Fibroblast of pulmonary artery (primary cell): ENCODE measurements around the gene SYTL4.

Source experiments
- DNase-seq: peaks from one replicate; pipeline ENCODE4 v3.0.0-alpha.2; 2010; ENCODE audit warnings: low read depth
- H3K4me3 ChIP-seq: replicated peaks from 2 replicates; pipeline ENCODE4 v1.5.1; 2011; ENCODE audit warnings: low read depth, mild to moderate bottlenecking, control low read depth, low read length, moderate library complexity
- TF ChIP-seq, protein P1 (sequence below): IDR thresholded peaks from 2 replicates; pipeline ENCODE4 v1.5.1; 2011; ENCODE audit warnings: mild to moderate bottlenecking, control low read depth, low read length, inconsistent platforms; ENCODE audit errors: missing control alignments

SYTL4 gene

DNA sequence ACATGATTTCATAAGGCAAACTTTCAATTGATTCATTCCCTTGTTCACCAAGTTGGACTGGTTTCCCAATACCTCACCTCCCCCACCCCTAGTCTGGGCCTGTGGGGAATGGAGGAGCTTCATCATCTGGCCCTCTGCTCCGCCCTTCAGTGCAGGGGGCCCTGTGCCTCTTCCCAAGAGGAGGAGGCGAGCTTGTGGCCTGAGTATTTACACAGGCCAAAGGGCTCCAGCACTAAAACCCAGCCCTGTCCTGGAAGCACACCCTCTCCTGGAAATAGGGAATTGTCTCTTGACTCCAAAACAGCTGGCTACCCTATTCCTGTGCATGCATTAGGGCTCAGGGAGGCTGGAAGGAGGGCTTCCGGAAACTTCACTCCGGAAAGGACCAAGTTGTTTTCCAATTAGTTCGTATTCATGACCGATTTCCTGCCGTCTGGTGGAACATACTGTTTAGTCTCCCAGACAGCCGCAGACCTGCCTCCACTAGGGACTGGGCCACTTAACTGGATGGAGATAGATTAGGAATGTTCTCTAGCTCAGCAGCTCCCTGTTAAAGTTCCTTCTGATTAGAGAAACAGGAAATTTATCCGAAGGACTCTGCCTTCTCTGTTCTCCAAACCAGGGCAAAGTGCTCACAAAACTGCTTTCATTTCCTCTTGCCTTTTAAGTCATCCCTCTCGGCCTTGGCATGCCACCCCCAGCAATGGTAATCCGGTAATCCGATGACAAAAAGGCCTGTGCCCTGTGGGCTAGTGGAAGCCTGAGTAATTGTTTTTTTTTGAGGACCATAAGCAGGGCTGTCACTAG lies 82.2 kb downstream of the SYTL4 start:
- TF ChIP-seq, protein P1, sequence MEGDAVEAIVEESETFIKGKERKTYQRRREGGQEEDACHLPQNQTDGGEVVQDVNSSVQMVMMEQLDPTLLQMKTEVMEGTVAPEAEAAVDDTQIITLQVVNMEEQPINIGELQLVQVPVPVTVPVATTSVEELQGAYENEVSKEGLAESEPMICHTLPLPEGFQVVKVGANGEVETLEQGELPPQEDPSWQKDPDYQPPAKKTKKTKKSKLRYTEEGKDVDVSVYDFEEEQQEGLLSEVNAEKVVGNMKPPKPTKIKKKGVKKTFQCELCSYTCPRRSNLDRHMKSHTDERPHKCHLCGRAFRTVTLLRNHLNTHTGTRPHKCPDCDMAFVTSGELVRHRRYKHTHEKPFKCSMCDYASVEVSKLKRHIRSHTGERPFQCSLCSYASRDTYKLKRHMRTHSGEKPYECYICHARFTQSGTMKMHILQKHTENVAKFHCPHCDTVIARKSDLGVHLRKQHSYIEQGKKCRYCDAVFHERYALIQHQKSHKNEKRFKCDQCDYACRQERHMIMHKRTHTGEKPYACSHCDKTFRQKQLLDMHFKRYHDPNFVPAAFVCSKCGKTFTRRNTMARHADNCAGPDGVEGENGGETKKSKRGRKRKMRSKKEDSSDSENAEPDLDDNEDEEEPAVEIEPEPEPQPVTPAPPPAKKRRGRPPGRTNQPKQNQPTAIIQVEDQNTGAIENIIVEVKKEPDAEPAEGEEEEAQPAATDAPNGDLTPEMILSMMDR, result no peak
- H3K4me3 ChIP-seq, result peak overlapping the region; percentile 17
- peak; percentile 95 for DNase-seq

DNA sequence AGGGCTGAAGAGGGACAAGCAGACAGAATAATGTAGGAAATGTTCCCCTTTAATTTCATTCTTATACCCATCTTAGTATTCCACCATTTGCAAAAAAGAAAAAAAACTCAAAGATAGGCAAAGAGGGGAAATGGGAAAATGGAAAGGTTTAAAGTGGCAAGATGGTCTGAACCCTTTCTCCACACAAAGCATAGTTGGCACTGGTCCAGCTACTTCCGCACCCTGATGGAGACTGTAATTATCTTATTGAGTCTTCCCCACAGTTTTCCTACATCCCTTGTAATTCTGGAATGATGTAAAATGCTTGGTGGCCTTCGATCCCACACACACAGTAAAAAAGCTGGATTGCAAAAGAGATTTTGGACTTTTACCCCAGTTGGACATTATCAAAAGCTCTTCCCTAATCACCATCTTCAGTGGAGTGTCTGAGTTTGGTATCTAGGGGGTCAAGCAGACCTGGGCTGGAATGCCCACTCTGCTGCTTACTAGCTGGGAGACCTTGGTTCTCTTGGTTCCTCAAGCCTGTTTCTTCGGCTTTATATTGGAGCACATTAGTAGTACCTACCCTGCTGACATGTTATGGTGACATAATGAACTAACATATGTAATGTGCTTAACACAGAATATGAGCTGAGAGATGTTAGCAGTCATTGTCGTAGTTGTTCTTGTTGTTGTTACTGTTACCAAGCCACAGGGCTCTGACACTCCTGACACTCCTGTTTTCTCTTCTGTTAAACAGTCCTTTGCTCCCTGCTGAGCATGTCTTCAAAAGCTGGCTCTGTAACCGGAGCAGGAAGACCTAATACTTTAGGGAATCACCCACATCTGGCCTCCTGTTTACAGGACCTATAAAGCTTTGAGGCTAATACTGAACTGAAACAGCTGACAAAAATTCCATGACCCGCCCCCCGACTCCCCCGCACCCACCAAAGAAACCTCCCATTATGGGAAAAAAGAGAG lies 83.2 kb downstream of the SYTL4 start:
- DNase-seq, result peak; percentile 83
- TF ChIP-seq, protein P1, result no peak
- H3K4me3 ChIP-seq, result peak overlapping the region; percentile 15

DNA sequence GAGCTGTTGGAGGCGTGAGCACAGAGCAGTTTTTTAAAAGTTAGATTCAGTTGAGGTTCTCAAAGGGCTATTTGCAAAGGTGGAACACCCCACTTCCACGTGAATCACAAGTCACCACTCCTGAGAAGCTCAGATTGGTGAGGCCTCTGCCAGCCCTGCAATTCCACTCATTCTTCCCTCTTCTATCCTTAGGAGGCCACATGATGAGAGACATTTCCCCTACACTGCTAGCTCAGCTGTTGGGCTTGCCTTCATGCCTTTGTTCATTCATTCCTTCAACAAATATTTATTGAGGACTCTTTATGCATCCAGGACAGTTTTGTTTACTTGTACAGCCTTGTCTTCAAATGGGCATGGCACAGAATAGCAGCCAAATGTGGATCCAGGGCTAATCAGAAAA lies 84.2 kb downstream of the SYTL4 start:
- DNase-seq, result peak; percentile 21
- H3K4me3 ChIP-seq, result no peak overlapping the region
- TF ChIP-seq, protein P1, result no peak

DNA sequence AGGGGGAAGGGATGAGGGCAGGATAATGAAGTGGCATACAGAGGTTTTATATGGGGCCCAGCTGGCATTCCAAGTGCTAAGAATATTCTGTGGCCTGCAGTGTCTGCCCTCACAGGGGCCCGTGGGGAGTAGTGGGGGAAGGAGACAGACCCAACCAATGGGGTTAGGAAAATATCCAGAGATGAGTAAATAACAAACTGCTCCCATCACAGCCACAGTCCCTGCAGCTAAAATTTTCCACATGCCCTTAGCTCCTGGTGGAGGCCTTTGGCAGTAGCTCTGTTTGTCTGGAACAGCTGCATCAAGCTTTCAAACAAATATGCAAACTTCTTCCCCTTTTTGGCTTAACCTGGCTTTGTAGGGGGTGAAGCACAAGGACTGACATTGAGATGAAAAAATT lies 84.8 kb downstream of the SYTL4 start:
- TF ChIP-seq, protein P1, result peak; percentile 6
- peak; percentile 59 for DNase-seq
- no peak overlapping the region for H3K4me3 ChIP-seq

DNA sequence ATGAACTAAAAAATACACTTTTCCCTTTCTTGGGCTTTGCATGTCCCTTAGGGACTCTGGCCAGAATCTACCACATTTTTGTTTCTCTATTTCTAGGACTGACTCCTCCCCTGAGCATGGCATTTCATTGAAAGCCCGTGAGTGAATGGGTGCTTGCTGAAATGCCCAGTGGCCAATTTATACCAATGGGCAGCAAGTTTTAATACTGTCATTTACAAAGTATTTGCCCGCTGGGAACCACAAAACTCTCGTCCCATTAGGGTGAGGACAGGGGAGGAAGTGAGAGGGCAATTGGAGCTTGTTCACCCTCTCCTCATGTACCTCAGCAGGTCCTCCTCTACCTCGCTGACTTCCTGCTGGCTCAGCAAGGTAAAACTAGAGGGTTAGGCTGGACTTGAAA lies 86.8 kb downstream of the SYTL4 start:
- DNase-seq, result peak; percentile 38
- TF ChIP-seq, protein P1, result no peak

DNA sequence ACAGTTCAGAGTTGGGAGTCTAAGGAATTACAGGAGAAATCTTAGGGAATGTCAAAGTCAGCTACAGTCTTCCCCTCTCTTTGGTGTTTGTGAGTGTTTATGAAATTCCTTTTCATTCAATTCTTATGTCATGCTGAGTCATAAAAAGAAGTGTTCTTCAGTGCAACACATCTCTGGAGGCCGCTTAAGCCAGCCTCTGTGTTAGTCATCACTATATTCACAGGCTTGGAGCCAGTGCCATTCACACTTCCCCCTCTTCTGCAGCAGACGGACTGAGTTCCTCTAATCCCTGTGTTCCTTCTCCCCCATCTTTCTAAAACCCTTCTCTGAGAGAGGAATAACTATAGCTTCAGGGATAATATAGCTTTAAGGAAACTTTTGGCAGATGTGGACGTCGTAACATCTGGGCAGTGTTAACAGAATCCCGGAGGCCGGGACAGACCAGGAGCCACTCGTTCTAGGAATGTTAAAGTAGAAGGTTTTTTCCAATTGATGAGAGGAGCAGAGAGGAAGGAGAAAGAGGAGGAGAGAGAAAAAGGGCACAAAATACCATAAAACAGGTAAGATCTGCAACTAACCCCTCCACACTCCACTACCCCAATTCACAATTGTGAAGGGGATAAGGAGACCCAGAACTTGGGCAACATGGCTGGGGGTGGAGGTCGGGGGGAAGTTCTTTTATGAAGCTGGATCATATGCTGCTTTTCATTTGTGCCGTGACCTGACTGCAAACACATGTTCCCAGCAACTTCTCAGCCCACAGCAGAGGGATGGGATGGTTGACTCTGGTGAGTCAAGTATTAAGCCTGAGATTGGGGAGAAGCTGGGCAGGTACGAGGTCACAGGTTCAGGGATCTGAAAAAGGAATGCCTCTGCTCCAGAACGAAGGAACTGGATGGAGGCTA lies 87.7 kb downstream of the SYTL4 start, which contains the start of gene SRPX2:
Gene SRPX2, plus strand, starts transcription at position 244 of the 905 bp plus-strand sequence. CDS start 2,124 bp downstream, outside the sequence.
- TF ChIP-seq, protein P1, result no peak
- peak within 1 kb of the TSS; percentile 70 for H3K4me3 ChIP-seq
- DNase-seq, result peak; percentile 91

More for the DNA sequence above, 86.8 kb downstream of the SYTL4 start:
- peak overlapping the region; percentile 70 for H3K4me3 ChIP-seq
